Suprapubic skin (tissue), 4 donors: Measurements from ENCODE around the gene BARX1.

Experiments
- POLR2A ChIP-seq, 2 donors: fragments of 450-650 bp; IDR thresholded peaks; one replicate each; pipeline ENCODE4 v1.6.1; 2017; ENCODE audit warnings: antibody characterized with exemption in 2 of 2, mild to moderate bottlenecking in 2 of 2, moderate library complexity in 2 of 2
- POLR2AphosphoS5 ChIP-seq, 3 donors: sonication (generic); formaldehyde crosslinking; IDR thresholded peaks; one replicate each; pipeline ENCODE4 v1.6.1; 2017; ENCODE audit warnings: antibody characterized with exemption in 3 of 3
- TF ChIP-seq, protein P1 (sequence below), 2 donors: fragments of 200-600 bp in 1 of 2; fragments of 450-650 bp in 1 of 2; sonication (generic) in 1 of 2; IDR thresholded peaks; one replicate each; pipeline ENCODE4 v1.5.1; 2016 to 2019; ENCODE audit warnings: antibody characterized with exemption in 2 of 2, mild to moderate bottlenecking in 1 of 2, moderate library complexity in 1 of 2

DNA sequence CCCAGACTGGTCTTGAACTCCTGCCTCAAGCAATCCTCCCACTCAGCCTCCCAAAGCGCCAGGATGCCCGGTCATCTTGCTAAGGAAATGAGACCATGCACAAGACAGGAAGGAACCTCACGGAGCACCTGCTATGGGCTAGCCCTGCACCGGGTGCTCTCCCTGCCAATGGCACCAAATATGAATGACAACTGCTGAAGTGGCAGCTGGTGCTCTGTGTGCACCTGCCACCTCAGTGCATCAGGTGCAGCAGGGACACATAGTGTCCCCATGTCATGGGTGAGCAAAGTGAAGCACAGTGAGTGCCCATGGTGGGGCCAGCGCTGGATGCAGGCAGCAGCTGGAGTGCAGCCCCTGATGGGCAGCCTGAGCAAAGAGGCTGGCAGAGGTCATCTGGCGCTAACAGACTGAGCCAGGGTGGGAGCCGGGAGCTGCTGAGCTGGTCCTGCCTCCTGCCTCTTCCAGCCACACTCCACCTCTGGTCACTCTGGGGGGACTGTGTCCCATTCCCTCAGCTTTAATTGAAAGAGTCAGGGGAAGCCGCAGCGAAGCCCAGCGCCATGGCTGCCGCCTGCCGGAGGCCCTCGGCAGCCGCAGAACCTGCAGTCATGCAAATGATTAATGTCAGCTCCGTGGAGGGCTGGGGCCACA is 46.4 kb downstream of the BARX1 start:
- TF ChIP-seq, protein P1, sequence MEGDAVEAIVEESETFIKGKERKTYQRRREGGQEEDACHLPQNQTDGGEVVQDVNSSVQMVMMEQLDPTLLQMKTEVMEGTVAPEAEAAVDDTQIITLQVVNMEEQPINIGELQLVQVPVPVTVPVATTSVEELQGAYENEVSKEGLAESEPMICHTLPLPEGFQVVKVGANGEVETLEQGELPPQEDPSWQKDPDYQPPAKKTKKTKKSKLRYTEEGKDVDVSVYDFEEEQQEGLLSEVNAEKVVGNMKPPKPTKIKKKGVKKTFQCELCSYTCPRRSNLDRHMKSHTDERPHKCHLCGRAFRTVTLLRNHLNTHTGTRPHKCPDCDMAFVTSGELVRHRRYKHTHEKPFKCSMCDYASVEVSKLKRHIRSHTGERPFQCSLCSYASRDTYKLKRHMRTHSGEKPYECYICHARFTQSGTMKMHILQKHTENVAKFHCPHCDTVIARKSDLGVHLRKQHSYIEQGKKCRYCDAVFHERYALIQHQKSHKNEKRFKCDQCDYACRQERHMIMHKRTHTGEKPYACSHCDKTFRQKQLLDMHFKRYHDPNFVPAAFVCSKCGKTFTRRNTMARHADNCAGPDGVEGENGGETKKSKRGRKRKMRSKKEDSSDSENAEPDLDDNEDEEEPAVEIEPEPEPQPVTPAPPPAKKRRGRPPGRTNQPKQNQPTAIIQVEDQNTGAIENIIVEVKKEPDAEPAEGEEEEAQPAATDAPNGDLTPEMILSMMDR (IDR thresholded peaks at IDR 0.05), result no peak
- TF ChIP-seq POLR2AphosphoS5 (IDR thresholded peaks at IDR 0.05), result no peak
- no peak for TF ChIP-seq POLR2A (IDR thresholded peaks at IDR 0.05)
